Omental fat pad (tissue), 4 donors: Measurements from ENCODE around the gene KPNB1. TPM values are rescaled to one million over a fixed set of nuclear protein-coding genes. Genes with fewer than 3 reads are reported as not detected.
A peak's percentile ranks its signal among the peaks of the same experiment; 100 is the strongest.

ENCODE experiments used
- ATAC-seq: fragments of 150-250 bp; one replicate; pipeline ENCODE4 v1.9.1; 2016; ENCODE audit warnings: mild to moderate bottlenecking, moderate library complexity; ENCODE audit not compliant: low FRiP score
- DNase-seq: peaks from one replicate; pipeline ENCODE4 v3.0.0-alpha.2; 2019; ENCODE audit warnings: low spot score
- total RNA-seq, 4 donors: library from RNA; depleted of rRNA; stranded (reverse); fragments of >200 nt; gene quantifications; one replicate each; pipeline ENCODE4 v1.1.0, GENCODE V29; 2016
- TF ChIP-seq, protein P1 (sequence below), 3 donors: fragments of 450-650 bp; IDR thresholded peaks; one replicate each; pipeline ENCODE4 v1.5.1; 2016 to 2017; ENCODE audit warnings: antibody characterized with exemption in 3 of 3, mild to moderate bottlenecking in 3 of 3, moderate library complexity in 2 of 3

Gene KPNB1
- total RNA-seq = 100 to 1,000 TPM; 193 to 335 (median 207) TPM

DNA sequence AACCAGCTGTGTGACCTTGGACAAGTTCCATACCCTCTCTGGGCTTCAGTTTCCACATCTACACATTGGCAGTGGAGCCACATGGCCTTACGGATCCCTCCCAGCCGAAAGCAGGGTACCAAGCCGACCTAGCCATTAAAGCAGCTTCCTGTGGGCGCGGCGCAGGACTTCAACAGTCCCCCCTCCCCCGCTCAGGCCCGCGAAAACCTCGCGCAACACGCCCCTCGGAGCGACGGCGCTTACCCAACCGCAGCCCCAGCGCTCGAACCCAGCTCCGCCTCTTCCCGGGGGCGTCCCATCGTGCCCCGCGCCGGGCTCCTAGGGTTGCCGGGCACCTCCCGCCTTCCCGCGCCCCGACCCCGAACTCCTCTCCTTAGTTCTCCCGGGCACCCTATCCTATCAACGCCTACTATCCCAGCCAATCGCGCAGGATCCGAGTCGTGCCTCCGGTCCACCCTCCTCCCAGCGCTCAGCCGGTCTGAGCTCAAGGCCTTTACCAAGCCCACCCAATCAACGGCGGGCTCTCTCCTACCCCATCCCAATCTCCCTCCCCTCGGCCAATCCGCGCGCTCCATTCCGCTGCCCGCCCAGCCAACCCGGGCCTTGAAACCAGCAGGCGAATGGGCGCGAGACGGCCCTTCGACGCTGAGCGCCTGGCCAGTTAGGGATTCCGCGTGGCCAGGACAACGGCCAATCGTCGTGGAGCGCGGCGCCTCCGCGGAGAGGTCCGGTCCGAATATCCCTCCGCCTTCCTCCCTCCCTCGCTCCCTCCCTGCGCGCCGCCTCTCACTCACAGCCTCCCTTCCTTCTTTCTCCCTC is at the start of gene KPNB1:
TSS of gene KPNB1 (plus strand) at position 767 of the 819 bp plus-strand sequence. CDS start 326 bp downstream, outside the sequence.
- peak; percentile 89 for DNase-seq

DNA sequence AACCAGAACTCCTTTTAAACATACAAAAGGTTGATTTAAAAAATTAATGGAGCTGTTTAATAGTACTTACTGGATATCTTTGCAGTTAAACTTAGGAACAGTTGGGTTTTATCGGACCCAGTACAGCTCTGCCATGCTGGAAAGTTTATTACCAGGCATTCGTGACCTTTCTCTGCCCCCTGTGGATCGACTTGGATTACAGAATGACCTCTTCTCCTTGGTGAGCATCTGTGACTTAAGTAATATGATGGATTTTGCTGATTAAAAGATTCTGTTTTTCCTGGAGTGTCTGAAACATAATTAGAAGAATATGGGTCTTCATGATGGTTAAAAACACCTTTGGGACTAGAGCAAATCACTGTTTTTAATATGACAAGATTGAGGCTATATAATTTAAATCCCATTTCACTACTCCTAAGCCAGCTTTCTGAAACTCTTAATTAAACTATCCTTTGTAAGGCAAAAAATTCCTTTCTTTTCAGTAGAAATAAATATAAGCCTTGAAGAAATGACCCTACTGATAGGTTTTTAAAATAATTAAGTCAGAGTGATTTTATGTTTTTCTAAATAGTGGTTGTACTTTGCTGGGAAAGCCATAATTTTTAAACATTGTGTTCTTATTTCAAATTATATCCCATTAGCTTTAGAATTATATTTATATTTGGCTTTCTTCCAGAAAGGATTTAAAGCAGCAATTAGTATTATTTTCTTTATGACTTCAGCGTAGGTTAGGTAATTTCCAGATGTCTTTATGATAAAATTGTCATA is 45.7 kb upstream of the KPNB1 start:
- DNase-seq (no peak), ATAC-seq (no peak)
- TF ChIP-seq, protein P1, sequence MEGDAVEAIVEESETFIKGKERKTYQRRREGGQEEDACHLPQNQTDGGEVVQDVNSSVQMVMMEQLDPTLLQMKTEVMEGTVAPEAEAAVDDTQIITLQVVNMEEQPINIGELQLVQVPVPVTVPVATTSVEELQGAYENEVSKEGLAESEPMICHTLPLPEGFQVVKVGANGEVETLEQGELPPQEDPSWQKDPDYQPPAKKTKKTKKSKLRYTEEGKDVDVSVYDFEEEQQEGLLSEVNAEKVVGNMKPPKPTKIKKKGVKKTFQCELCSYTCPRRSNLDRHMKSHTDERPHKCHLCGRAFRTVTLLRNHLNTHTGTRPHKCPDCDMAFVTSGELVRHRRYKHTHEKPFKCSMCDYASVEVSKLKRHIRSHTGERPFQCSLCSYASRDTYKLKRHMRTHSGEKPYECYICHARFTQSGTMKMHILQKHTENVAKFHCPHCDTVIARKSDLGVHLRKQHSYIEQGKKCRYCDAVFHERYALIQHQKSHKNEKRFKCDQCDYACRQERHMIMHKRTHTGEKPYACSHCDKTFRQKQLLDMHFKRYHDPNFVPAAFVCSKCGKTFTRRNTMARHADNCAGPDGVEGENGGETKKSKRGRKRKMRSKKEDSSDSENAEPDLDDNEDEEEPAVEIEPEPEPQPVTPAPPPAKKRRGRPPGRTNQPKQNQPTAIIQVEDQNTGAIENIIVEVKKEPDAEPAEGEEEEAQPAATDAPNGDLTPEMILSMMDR (IDR thresholded peaks at IDR 0.05) = no peak

More for the DNA sequence above, at the start of gene KPNB1:
- peak; percentile 97 for ATAC-seq
- TF ChIP-seq, protein P1 (IDR thresholded peaks at IDR 0.05) = no peak

DNA sequence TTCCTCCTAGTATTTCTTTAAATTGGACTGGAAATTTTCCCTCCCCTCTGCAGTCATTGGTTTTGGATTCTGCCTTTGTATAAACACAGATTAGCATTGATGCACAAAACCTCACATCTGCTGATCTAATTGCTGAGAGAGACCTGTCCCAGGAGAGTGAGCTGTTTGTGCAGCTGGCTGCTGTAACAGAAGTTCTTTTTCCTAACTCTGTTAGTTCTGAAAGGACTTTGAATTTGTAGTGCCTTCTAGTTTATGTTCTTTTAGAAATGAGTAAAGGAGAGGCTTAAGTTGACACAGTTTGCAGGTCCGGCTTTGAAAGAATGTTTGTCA is 45.2 kb upstream of the KPNB1 start:
- DNase-seq = no peak
- TF ChIP-seq, protein P1 (IDR thresholded peaks at IDR 0.05) = no peak
- ATAC-seq = no peak

DNA sequence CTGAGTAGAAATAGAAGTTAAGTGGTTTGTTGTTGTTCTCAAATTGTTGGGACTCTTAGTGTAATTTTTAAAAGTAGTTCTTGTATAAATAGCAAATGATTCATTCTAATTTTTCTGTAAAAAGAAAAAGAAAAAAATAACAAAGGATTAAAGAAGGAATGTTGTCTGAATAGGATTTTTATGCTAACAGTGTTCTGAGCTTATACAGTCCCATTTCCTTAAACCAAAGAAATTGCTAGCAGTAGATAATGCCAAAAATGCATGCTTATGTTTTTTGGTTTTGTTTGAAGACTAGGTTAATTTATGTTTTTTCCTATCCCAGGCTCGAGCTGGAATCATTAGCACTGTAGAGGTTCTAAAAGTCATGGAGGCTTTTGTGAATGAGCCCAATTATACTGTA is 44.7 kb upstream of the KPNB1 start:
- ATAC-seq (no peak), DNase-seq (no peak)
- TF ChIP-seq, protein P1 (IDR thresholded peaks at IDR 0.05) = no peak

DNA sequence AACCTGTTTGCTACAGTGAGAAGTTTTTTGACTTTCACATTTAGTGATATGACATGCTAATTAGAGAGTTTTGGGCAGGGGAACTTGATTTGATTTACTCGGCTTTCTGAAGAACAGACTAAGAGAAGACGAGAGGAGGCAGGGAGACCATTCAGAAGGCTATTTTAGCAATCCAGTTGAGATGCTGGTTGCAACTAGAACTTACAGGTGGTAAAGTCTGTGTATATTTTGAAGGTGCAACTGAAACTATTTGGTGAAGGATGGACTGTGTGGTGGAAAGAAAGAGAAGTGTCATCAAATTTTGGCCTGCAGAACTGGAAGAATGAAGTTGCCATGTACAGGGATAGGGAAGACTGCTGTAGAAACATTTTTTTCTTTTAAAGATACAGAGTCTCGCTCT is 42.2 kb upstream of the KPNB1 start:
- DNase-seq = no peak
- no peak for ATAC-seq
- TF ChIP-seq, protein P1 (IDR thresholded peaks at IDR 0.05) = no peak

DNA sequence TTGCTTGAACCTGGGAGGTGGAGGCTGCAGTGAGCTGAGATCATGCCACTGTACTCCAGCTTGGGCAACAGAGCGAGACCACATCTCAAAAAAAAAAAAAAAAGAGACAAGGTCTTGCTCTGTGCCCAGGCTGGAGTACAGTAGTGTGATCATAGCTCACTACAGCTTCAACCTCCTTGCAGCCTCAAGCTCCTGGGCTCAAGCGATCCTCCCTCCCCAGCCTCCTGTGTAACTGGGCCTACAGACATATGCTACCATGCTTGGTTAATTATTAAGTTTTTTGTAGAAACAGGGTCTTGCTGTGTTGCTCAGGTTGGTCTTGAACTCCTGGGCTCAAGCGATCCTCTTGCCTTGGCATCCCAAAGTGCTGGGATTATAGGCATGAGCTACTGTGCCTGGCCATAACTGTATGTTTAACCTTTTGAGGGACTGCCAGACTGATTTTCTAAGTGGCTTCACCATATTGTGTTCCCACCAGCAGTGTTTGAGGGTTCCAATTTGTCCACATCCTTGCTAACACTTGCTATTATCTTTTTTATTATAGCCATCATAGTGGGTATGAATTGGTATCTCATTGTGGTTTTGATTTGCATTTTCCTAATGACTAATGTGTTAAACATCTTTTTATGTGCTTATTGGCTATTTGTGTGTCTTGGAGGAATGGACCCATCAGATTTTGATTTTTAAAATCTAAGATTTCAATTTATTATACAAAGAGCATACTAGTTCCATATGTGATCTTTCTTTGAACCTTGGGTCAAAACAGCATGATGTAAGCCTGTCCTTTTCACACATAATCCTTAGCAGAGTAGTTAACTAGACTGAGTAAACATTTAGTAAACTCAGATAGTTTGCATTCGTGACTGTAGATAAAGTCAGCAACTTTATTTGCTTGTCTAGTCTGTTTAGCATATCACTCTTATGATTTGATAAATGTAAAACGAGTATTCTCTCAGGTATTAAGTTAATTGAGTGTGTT is 38.1 kb upstream of the KPNB1 start:
- DNase-seq (no peak), ATAC-seq (no peak)
- TF ChIP-seq, protein P1 (IDR thresholded peaks at IDR 0.05) = no peak
